BJ (cell line): ENCODE results near the gene PHACTR3. TPM values are rescaled to one million over a fixed set of nuclear protein-coding genes. Genes with fewer than 3 reads are reported as not detected.

Experiments
- CTCF ChIA-PET: fragments of 350-600 bp; formaldehyde crosslinking; extraction: SDS; loops from one replicate; lab custom pipeline; 2021; ENCODE audit warnings: antibody characterized with exemption, inconsistent platforms; lab: Yijun Ruan, JAX
- POLR2A ChIA-PET: fragments of 300-600 bp; sonication (Branson Sonifier 250); formaldehyde crosslinking; extraction: SDS; loops from one replicate; lab custom pipeline; 2021; ENCODE audit warnings: antibody characterized with exemption; lab: Charles Lee
- DNase-seq: peaks from one replicate; pipeline ENCODE4 v3.0.0-alpha.2; 2011; ENCODE audit warnings: low read depth
- H3K27me3 ChIP-seq: 2 replicates; pipeline ENCODE4 v1.6.0; 2011; ENCODE audit warnings: low read length; ENCODE audit not compliant: control insufficient read depth, insufficient read depth
- H3K36me3 ChIP-seq: 2 replicates; pipeline ENCODE4 v1.5.1; 2011; ENCODE audit warnings: low read length; ENCODE audit not compliant: control insufficient read depth, insufficient read depth
- H3K4me3 ChIP-seq: 2 replicates; pipeline ENCODE4 v1.5.1; 2011; ENCODE audit warnings: low read depth, mild to moderate bottlenecking, control low read depth, low read length
- CTCF ChIP-seq: IDR thresholded peaks from 2 replicates; pipeline ENCODE4 v1.5.1; 2011; ENCODE audit warnings: low read depth, mild to moderate bottlenecking, control low read depth, inconsistent platforms, low read length, moderate library complexity; ENCODE audit not compliant: insufficient read depth
- polyA plus RNA-seq: library from polyadenylated mRNA; depleted of rRNA; stranded (reverse); fragments of >200 nt; gene quantifications from 2 replicates; pipeline ENCODE4 v1.2.3, GENCODE V29; 2011

Gene PHACTR3
- polyA plus RNA-seq, 1 experiment: not detected

DNA sequence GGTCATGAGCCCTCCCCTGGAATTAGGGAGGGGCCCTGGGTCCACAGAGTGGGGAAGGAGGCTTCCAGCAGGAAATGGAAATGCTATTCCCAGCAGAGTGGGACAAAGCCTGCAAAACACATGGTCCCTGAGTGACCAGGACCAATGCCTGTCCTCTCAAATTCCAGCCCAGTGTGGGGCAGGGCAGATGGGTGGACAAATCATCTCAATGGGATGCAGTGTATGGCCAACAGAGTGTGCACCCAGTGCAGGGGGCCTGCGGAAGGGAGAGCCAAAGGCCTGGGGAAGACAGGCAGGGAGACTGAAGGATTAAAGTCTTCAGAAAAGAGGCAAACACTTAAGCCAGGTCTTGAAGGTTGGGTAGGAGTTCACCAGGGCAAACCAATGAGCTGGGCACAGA is 28.7 kb upstream of the PHACTR3 start:
- ChIA-PET POLR2A (no interaction called here), CTCF (no interaction called here)
- peaks cover 17% of the 10 kb centered on the region for H3K27me3 ChIP-seq
- H3K36me3 ChIP-seq: no peaks in the 10 kb centered on the region
- H3K4me3 ChIP-seq: no peak overlapping the region
- TF ChIP-seq CTCF: no peak
- no peak for DNase-seq

GRCh38 chr20:59576216-59576953 is 28.0 kb upstream of the PHACTR3 start:
- no peak for TF ChIP-seq CTCF
- ChIA-PET CTCF (interaction anchor here (0.6 kb wide), 1 partner anchor 175 kb away, joined by 3 read pairs; no protein-coding TSS in a partner anchor), POLR2A (no interaction called here)
- peaks cover 17% of the 10 kb centered on the region for H3K27me3 ChIP-seq
- no peaks in the 10 kb centered on the region for H3K36me3 ChIP-seq
- no peak overlapping the region for H3K4me3 ChIP-seq
- no peak for DNase-seq

DNA sequence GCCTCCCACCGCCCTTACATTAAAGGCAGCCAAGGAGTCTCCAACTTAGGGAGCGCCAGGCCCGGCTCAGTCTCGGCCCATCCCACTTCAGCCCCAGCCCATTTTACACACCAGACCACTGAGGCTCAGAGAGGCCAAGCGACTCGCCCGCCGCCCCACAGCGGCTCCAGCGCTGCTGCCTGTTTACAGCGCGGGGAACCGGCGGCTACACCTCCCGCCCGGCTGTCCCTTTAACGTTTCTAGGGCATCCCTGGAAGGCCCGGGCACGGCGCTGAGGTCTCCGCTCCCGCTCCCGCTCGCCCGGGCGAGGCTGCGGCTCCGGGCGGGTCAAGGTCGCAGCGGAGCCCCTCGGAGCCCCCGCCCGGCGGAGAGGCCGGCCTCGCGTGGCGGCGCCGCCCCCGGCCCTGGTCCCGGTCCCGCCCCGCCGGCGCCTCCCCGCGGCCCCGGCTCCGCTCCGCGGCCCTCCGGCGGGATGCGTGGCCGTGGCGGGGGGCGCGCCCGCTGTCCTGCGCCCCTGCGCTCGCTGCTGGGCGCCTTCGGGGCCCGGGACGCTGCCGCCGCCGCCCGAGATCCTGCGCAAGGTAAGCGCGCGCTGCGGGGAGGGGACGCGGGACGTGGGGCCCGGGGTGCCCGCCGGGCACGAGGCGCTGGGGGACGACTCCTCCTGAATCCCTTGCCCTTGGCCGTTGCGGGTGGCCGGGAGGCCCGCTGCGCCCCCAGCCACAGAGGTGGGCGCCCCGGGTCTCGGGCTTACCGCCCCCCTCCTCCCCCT is 27.1 kb upstream of the PHACTR3 start:
- POLR2A ChIA-PET: no interaction called here
- DNase-seq: no peak
- peaks cover 19% of the 10 kb centered on the region for H3K27me3 ChIP-seq
- CTCF ChIA-PET: no interaction called here
- H3K4me3 ChIP-seq: no peak overlapping the region
- H3K36me3 ChIP-seq: no peaks in the 10 kb centered on the region
- no peak for TF ChIP-seq CTCF

- Histone ChIP-seq H3K36me3 (no peaks in the 10 kb centered on the region), H3K4me3 (no peak overlapping the region), H3K27me3 (peaks cover 20% of the 10 kb centered on the region)
- DNase-seq: no peak
- no peak for TF ChIP-seq CTCF
- ChIA-PET CTCF (no interaction called here), POLR2A (no interaction called here)
Measured at GRCh38 chr20:59577809-59578435, 26.4 kb upstream of the PHACTR3 start.
